Ureter (tissue), 1 donor: ENCODE measurements around the gene AGAP9. TPM values are rescaled to one million over a fixed set of nuclear protein-coding genes. Genes with fewer than 3 reads are reported as not detected.
A peak's percentile ranks its signal among the peaks of the same experiment; 100 is the strongest.
"Not testable (repeated sequence)": the region's sequence is repeated elsewhere in the genome, so short reads cannot be mapped to it uniquely, and the experiment has no call there.

Source experiments
- DNase-seq: peaks from one replicate; pipeline ENCODE4 v3.0.0-alpha.2; 2020; ENCODE audit warnings: low spot score
- total RNA-seq: library from RNA; stranded (reverse); gene quantifications from one replicate; pipeline ENCODE4 v1.2.4, GENCODE V29; 2023
- donor health status: DM: yes; HTN: yes; CAD: no.

The AGAP9 gene
- 23.5 TPM for total RNA-seq

DNA sequence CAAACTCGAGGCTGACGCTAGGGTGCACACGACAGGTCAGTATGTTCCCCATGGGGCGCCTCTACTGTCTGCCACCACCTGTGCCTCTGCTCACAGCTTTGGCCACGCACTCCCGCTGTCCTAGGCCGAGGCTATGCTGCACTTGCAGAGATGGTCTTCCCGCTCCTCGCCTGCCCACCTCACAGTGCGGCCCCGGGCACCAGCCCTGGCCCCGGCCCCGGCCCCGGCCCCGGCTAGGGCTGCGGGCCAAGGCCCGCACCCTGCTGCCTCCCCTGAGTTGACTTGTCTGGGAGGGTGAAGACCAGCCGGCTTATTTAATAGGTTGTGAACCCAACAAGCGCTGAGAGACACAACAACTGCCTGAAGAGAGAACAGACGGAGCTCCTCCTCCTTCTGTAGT lies at the start of gene AGAP9:
AGAP9 (minus strand) TSS at position 164 of the 400 bp plus-strand sequence; CDS start at position 52, 112 bp downstream.
- DNase-seq = not testable (repeated sequence)

GRCh38 chr10:47571138-47571912 lies 47.9 kb upstream of the AGAP9 start:
- DNase-seq = not testable (repeated sequence)

DNA sequence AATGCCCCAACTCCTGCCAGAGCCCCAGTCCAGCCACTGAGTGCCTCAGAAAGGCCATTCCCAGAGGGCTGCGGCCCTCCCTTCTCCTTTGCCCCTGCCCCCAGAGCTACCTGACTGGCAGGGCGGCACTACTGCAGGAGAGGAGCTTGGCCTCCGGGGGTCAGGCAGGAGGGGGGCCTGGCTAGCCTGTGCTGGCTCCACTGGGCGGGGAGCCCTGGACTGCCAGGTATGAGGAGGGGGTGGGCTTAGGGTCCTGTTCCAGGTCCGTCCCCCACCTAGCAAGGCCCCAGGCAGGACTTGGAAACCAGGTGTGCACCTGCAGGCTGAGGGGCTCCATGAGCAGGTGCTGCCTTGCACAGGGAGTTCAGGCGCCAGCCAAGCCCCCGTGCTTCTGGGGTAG lies 43.3 kb upstream of the AGAP9 start:
- DNase-seq = not testable (repeated sequence)

GRCh38 chr10:47566108-47566699 lies 42.8 kb upstream of the AGAP9 start:
- not testable (repeated sequence) for DNase-seq

- not testable (repeated sequence) for DNase-seq
These were observed 42.1 kb upstream of the AGAP9 start for GRCh38 chr10:47565517-47565920.

DNA sequence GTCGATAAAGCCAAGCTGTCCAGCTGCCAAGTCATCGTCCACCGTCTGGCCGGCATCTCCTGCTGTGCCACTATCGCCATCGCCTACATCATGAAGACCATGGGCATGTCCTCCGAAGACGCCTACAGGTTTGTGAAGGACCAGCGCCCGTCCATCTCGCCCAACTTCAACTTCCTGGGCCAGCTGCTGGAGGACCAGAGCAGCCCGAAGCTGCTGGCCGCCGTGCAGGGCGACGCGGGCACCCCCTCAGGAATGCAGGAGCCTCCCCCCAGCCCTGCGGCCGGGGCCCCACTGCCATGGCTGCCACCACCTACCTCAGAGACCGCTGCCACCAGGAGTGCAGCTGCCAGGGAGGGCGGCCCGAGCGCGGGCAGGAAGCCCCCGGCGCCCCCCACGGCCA lies 41.5 kb upstream of the AGAP9 start:
- DNase-seq = not testable (repeated sequence)

DNA sequence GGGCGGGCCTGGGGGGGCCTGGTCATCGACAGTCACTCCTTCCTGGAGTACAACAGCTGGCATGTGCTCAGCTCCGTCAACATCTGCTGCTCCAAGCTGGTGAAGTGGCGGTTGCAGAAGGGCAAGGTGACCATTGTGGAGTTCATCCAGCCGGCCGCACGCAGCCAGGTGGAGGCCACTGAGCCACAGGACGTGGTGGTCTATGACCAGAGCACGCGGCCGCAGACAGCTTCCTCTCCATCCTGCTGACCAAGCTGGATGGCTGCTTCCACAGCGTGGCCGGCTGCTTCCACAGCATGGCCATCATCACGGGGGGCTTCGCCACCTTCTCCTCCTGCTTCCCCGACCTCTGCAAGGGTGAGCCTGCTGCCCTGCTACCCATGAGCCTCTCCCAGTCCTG lies 40.9 kb upstream of the AGAP9 start:
- DNase-seq = not testable (repeated sequence)

GRCh38 chr10:47560452-47560851 lies 37.0 kb upstream of the AGAP9 start:
- peak; percentile 42 for DNase-seq

DNA sequence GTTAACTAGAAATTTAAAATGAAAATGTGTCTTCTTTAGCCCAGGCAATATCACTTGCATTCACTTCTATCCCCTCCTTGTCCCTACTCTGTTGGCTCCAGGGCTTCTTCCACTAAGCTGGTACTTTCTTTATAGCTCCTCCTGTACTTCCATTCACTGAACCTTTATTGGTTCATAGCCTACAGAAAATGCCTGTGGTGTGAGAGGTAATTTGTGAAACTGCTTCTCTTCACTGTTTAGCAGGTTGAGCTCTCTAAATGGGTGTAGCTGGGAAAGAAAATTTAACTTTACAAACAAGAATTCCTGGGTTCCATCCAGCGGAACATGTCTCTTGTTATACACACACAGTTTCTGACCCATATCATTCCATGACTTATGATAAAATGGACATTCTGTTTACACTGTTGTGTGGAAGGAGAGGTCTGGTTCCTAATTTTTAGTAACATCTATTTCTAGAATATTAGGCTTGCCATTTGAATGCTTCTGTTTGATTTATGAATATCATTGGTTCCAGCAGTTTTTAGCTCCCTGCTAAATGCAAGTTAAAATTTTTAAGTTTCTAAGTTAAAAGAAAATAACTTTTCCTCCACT lies 36.4 kb upstream of the AGAP9 start:
- DNase-seq = not testable (repeated sequence)

- not testable (repeated sequence) for DNase-seq
These were observed 34.7 kb upstream of the AGAP9 start for GRCh38 chr10:47558109-47558508.

- DNase-seq = not testable (repeated sequence)
These were observed 34.2 kb upstream of the AGAP9 start for GRCh38 chr10:47557616-47558015.

DNA sequence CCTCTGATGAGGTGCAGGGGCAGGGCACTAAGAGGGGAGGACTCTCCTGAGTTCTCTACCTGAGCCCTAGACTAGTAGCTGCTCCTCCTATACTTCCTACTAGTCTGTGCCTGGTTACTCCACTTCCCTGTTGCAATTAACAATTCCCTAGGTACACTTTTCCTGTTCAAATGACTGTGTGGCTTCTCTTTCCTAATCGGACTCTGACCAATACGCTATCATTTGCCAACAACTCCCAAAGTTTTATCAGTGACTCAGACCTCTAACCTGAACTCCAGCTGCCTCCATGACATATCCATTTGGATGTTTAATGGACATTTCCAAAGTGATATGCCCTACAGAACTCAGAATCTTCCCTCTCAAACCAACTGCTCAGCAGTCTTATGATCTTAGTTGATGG lies 31.9 kb upstream of the AGAP9 start:
- DNase-seq = not testable (repeated sequence)

DNA sequence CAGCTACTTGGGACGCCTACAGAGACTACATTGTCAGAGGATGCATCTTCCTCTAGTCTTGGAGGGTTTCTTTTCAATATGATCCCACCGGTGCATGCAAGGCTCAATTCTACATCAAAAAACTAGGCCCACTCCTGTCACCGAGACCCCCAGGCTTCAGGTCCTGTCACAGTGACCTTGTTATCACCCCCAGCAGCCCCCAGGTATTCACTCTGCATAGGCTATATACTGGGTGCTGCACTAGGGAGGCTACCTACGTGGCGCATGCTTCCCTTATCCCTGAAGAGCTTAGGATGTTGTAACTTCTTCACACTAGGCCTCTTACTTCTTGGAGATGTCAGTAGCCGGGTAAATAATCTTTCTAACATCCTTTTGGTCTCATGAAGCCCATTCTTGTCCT lies 31.1 kb upstream of the AGAP9 start:
- DNase-seq = not testable (repeated sequence)

DNA sequence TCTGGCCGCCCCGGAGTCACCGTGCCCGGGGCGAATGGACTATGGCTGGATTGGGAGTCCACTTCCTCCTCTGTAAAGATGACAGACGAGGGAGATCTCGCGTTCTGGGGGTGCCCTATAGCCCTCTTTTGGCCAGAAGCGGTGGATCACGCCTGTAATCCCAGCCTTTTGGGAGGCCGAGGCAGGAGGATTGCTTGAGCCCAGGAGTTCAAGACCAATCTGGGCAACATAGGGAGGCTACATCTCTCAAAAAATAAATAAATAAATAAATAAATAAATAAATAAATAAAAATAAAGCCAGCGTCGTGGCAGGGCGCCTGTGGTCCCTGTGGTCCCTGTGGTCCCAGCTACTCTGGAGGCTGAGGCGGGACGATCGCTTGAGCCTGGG lies 30.4 kb upstream of the AGAP9 start:
- DNase-seq = not testable (repeated sequence)

- peak; percentile 91 for DNase-seq
These were observed 29.9 kb upstream of the AGAP9 start for GRCh38 chr10:47553214-47553859.

DNA sequence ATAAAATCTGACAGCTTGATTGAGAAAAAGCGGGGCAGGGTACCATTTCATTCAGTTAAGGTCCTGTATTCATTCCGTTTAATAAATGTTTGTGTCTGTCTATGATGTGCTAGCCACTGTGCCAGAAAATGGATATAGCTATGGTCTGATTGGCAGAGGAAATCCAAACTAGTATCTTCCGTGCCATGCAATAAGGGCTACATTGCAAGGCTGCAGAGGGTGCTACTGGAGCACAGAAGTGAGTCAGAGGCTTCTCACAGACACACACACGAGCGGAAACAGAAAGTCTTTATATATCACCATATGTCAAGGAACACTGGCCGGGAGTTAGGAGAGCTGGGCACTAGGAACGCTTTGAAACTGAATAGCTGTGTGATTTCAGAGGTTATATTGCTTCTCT lies 29.3 kb upstream of the AGAP9 start:
- not testable (repeated sequence) for DNase-seq

GRCh38 chr10:47547286-47547685 lies 23.8 kb upstream of the AGAP9 start:
- DNase-seq = not testable (repeated sequence)

DNA sequence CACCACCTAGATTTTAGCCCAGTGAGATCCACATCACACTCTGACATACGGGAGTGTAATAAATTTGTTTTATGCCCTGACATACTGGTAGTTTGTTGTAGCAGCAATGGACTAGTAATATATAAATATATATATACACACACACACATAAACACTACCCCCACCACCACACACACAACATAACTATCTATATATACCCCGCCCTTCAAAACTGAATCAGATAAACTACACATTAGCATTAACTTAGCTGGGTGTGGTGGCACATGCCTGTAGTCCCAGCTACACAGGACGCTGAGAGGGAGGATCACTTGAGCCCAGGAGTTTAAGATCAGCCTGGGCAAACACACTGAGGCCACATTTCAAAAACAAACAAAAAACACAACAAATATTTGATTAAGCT lies 13.0 kb upstream of the AGAP9 start:
- DNase-seq = not testable (repeated sequence)

DNA sequence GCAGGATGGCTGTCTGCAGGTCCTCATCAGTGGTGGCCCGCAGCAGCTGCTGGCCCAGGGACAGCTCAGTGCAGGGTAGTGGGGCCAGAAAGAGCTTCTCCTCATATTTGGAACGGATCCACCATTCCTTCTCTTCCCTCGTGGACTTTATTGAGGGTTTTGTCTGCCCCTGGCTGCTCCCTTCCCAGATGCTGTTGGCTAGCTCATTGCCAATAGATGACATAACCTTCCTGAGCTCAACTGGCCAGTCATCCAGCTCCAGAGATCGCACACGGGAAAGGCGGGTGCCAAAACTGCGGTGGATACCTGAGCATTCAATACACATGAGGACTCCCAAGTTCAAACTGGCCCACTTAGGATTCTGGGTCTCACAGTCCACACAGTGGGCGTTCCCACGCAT lies 21.1 kb downstream of the AGAP9 start:
- not testable (repeated sequence) for DNase-seq

DNA sequence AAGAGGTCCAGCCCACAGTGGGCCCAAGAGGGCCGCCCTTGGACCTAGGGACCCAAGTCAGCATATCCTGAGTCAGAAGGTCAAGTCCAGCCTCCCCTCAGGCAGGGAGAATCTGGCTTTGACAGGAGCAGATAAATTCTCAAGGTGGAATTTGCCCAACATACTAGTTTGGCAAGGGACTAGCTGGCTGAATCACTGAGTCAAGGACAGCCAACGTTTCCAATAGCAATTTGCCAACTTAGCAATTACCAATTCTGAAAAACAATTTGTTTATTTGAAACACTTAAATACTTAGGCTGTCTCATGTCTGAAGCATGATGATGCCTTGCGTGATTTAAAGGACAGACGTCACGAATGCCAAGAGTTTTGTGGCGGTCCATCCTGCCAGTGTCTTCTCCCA lies 29.2 kb downstream of the AGAP9 start:
- DNase-seq = not testable (repeated sequence)

- DNase-seq = not testable (repeated sequence)
These were observed 31.8 kb downstream of the AGAP9 start, which contains the start of gene FAM25G for GRCh38 chr10:47491600-47491999. Gene FAM25G, minus strand, starts transcription at chr10:47491700. Its CDS starts 26 bp downstream, at chr10:47491674.

DNA sequence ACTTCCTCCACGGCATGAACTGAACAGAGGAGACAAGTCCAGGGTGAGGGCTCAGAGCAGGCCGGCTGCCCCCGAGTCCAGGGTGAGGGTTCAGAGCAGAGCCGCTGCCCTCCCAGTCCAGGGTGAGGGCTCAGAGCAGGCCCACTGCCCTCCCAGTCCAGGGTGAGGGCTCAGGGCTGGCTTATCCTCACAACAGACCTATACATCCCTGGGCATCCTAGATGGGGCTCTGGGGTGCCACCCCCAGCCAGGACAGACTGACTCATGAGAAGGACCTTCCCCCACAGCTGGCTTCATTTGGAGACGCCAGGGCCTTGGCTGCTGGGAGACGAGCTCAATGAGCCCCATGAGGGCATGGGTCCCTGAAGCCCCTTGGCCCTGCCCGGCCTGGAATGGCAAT lies 33.8 kb downstream of the AGAP9 start:
- DNase-seq = not testable (repeated sequence)
